Subcutaneous adipose tissue (tissue), 4 donors: ENCODE data around the gene JADE3. TPM values are rescaled to one million over a fixed set of nuclear protein-coding genes. Genes with fewer than 3 reads are reported as not detected.

Source experiments
- total RNA-seq, 4 donors: library from RNA; depleted of rRNA; stranded (reverse); fragments of >200 nt; gene quantifications; one replicate each; pipeline ENCODE4 v1.1.0, GENCODE V29; 2016
- TF ChIP-seq, protein P1 (sequence below): fragments of 450-650 bp; IDR thresholded peaks from one replicate; pipeline ENCODE4 v1.5.1; 2016; ENCODE audit warnings: low read depth, mild to moderate bottlenecking, control low read depth, antibody characterized with exemption, moderate library complexity

JADE3 gene
- 1 to 10 TPM; 6.8 to 8.3 (median 8.1) TPM for total RNA-seq

GRCh38 chrX:46912098-46912602 is at the start of gene JADE3:
Gene JADE3, plus strand, starts transcription at chrX:46912421. Its CDS starts 72,474 bp downstream, at chrX:46984895.
- TF ChIP-seq, protein P1, sequence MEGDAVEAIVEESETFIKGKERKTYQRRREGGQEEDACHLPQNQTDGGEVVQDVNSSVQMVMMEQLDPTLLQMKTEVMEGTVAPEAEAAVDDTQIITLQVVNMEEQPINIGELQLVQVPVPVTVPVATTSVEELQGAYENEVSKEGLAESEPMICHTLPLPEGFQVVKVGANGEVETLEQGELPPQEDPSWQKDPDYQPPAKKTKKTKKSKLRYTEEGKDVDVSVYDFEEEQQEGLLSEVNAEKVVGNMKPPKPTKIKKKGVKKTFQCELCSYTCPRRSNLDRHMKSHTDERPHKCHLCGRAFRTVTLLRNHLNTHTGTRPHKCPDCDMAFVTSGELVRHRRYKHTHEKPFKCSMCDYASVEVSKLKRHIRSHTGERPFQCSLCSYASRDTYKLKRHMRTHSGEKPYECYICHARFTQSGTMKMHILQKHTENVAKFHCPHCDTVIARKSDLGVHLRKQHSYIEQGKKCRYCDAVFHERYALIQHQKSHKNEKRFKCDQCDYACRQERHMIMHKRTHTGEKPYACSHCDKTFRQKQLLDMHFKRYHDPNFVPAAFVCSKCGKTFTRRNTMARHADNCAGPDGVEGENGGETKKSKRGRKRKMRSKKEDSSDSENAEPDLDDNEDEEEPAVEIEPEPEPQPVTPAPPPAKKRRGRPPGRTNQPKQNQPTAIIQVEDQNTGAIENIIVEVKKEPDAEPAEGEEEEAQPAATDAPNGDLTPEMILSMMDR: no peak

GRCh38 chrX:46863072-46863471 is 49.1 kb upstream of the JADE3 start:
- TF ChIP-seq, protein P1: no peak

- TF ChIP-seq, protein P1: no peak
These were observed 47.6 kb upstream of the JADE3 start for GRCh38 chrX:46864606-46865005.

GRCh38 chrX:46865281-46865680 is 46.9 kb upstream of the JADE3 start:
- TF ChIP-seq, protein P1: no peak

- TF ChIP-seq, protein P1: no peak
These were observed 45.5 kb upstream of the JADE3 start for GRCh38 chrX:46866726-46867125.

DNA sequence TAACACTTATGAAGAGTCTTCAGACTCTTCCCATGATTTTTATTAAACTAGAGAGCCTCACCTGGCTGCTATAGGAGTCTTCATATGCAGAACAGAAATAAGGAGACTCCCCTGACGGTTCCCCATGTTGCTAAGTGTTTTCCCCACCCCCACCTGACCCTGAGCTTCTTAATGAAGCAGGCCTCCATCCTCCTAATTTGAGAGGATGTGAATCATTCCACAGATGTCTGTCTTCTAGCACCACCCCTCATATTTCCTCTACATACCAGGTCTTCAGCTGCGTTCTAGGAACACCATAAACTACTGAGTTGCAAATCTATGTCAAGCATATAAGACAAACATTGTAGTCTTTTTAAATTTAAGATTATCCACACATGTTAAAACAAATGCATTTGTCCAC is 38.5 kb upstream of the JADE3 start:
- TF ChIP-seq, protein P1: no peak

DNA sequence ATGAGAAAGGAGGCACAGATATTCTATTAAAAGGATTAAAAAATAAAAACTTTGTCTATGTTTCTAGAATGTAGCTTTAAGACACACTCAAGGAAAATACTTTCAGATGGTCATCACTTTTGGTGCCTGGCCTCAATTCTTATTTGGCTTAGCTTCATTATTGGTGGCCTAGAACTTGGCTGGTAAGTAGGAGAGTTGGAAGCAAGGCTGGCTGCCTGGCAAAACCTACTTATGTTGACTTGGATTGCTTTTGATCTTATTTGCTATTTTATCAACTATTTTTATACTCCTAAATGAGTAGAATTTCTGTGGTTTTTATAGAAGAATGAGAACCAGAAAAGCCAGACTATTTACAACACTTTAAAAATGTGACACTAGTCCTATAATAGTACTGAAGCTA is 35.3 kb upstream of the JADE3 start:
- TF ChIP-seq, protein P1: no peak

DNA sequence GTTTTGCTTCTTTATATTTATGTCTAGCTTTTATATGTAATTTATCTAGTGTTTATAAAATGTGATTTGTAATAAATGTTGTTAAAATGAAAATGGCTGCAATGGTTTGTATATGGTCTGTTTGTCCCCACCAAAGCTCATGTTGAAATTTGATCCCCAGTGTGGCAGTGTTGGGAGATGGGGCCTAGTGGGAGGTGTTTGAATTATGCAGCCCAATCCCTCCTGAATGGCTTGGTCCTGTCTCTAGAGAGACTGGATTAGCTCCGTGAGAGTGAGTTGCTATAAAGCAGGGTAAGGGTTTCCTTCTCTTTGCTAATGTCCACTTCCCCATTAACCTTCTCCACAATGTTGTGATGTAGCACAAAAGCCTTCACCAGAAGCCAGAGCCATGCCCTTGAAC is 30.0 kb upstream of the JADE3 start:
- TF ChIP-seq, protein P1: no peak
